A549 (cell line): Measurements from ENCODE around the gene ZNF644. TPM values are rescaled to one million over a fixed set of nuclear protein-coding genes. Genes with fewer than 3 reads are reported as not detected.
"Not testable (repeated sequence)": the region's sequence is repeated elsewhere in the genome, so short reads cannot be mapped to it uniquely, and the experiment has no call there.

ENCODE experiments used
- ATAC-seq, 2 experiments: fragments of 200-7000 bp in 1 of 2; fragments of >200 bp in 1 of 2; cut with Nextera tagmentation in 1 of 2; cut with Tn5 transposase in 1 of 2; 3 replicates each; pipeline versions ENCODE4 v1.8.0 to v1.9.1; 2018 to 2020; ENCODE audit warnings: mild to moderate bottlenecking in 1 of 2, moderate library complexity in 1 of 2
- CTCF ChIA-PET: fragments of 300-600 bp; sonication (Branson Sonifier 250); formaldehyde crosslinking; extraction: SDS; loops from one replicate; lab custom pipeline; 2021; ENCODE audit warnings: antibody characterized with exemption, inconsistent platforms; lab: Yijun Ruan, JAX
- POLR2A ChIA-PET: fragments of 350-600 bp; formaldehyde crosslinking; extraction: SDS; loops from one replicate; lab custom pipeline; 2021; ENCODE audit warnings: antibody characterized with exemption, inconsistent platforms; lab: Yijun Ruan, JAX
- DNase-seq, 2 experiments: peaks; one replicate each; pipeline versions ENCODE4 v3.0.0 to v3.0.0-alpha.2; 2011 to 2016; ENCODE audit warnings: low read depth in 1 of 2, low spot score in 1 of 2
- FAIRE-seq: peaks from 2 replicates; lab custom pipeline; 2011; peaks lifted over from hg19 to GRCh38; lab: Jason Lieb, UNC
- H3K27ac ChIP-seq, 2 experiments: fragments of >200 bp; sonication (Bioruptor Twin); formaldehyde crosslinking; 3 replicates each; pipeline ENCODE4 v1.5.1; 2016 to 2017
- H3K4me1 ChIP-seq: fragments of >200 bp; sonication (Bioruptor Twin); formaldehyde crosslinking; 3 replicates; pipeline ENCODE4 v1.6.1; 2016
- H3K4me2 ChIP-seq: fragments of >200 bp; sonication (Bioruptor Twin); formaldehyde crosslinking; 3 replicates; pipeline ENCODE4 v1.6.1; 2016
- H3K4me3 ChIP-seq: fragments of >200 bp; sonication (Bioruptor Twin); formaldehyde crosslinking; 3 replicates; pipeline ENCODE4 v1.5.1; 2016
- H3K9me3 ChIP-seq: fragments of >200 bp; sonication (Bioruptor Twin); formaldehyde crosslinking; 3 replicates; pipeline ENCODE4 v1.6.1; 2016
- CBX8 ChIP-seq: fragments of 200-600 bp; sonication (generic); IDR thresholded peaks from 2 replicates; pipeline ENCODE4 v1.6.1; 2016
- EHF ChIP-seq: fragments of 250-450 bp; sonication (Bioruptor Pico); IDR thresholded peaks from 2 replicates; pipeline ENCODE4 v1.5.0; 2020; ENCODE audit warnings: mild to moderate bottlenecking
- EP300 ChIP-seq, 2 experiments: fragments of >200 bp; sonication (Bioruptor Twin); formaldehyde crosslinking; IDR thresholded peaks; 2 replicates in 1 of 2; 3 replicates in 1 of 2; pipeline ENCODE4 v1.6.1; 2016 to 2017
- FOSL2 ChIP-seq, 2 experiments: fragments of 450-650 bp in 1 of 2; fragments of >200 bp in 1 of 2; sonication (Bioruptor Twin) in 1 of 2; formaldehyde crosslinking; IDR thresholded peaks; 2 replicates each; pipeline versions ENCODE4 v1.5.0 to v1.6.1; 2016 to 2020; ENCODE audit warnings: mild to moderate bottlenecking in 1 of 2, moderate library complexity in 1 of 2
- GATA3 ChIP-seq: IDR thresholded peaks from 2 replicates; pipeline ENCODE4 v1.6.1; 2012; ENCODE audit warnings: borderline replicate concordance
- HOXA7 ChIP-seq: fragments of 250-450 bp; sonication (Bioruptor Pico); IDR thresholded peaks from 2 replicates; pipeline ENCODE4 v1.5.0; 2020; ENCODE audit warnings: mild to moderate bottlenecking, moderate library complexity
- KDM5A ChIP-seq: fragments of 200-600 bp; sonication (generic); IDR thresholded peaks from 2 replicates; pipeline ENCODE4 v1.6.1; 2016; ENCODE audit warnings: antibody characterized with exemption, mild to moderate bottlenecking
- MAZ ChIP-seq: fragments of 150-350 bp; IDR thresholded peaks from 2 replicates; pipeline ENCODE4 v1.6.1; 2014; ENCODE audit warnings: antibody characterized with exemption, low read depth, low read length, borderline replicate concordance
- NPAS2 ChIP-seq: fragments of 250-450 bp; sonication (Bioruptor Pico); IDR thresholded peaks from 2 replicates; pipeline ENCODE4 v1.8.0; 2022; ENCODE audit warnings: mild to moderate bottlenecking, moderate library complexity, borderline replicate concordance
- POLR2A ChIP-seq: IDR thresholded peaks from 2 replicates; pipeline ENCODE4 v1.6.1; 2012; ENCODE audit warnings: mild to moderate bottlenecking, low read length
- RFX5 ChIP-seq: fragments of 450-650 bp; IDR thresholded peaks from 2 replicates; pipeline ENCODE4 v1.7.1; 2014; ENCODE audit warnings: antibody characterized with exemption, mild to moderate bottlenecking, moderate library complexity
- TFCP2L1 ChIP-seq: fragments of 250-450 bp; sonication (Bioruptor Pico); IDR thresholded peaks from 2 replicates; pipeline ENCODE4 v1.5.0; 2021; ENCODE audit warnings: mild to moderate bottlenecking
- TP53 ChIP-seq: fragments of 250-450 bp; sonication (Bioruptor Pico); IDR thresholded peaks from 2 replicates; pipeline ENCODE4 v1.5.0; 2021; ENCODE audit warnings: mild to moderate bottlenecking, moderate library complexity
- ZC3H11A ChIP-seq: fragments of 450-650 bp; IDR thresholded peaks from 2 replicates; pipeline ENCODE4 v1.6.1; 2014; ENCODE audit warnings: antibody characterized with exemption, mild to moderate bottlenecking
- ZSCAN20 ChIP-seq: fragments of 250-450 bp; sonication (Bioruptor Pico); IDR thresholded peaks from 2 replicates; pipeline ENCODE4 v1.8.0; 2022; ENCODE audit warnings: mild to moderate bottlenecking, moderate library complexity
- WGBS: methylation state at CpG from one replicate; pipeline ENCODE4 v1.1.6; 2017; ENCODE audit errors: missing lambda C conversion rate; 5-methylcytosine and 5-hydroxymethylcytosine counted together
- polyA plus RNA-seq, 4 experiments: library from polyadenylated mRNA; depleted of rRNA in 3 of 4; stranded (reverse); fragments of >200 nt; fragmentation: RNase III in 1 of 4; extraction: RNeasy Plus Mini Kit Qiagen cat#74134 plus additional on column Dnase treatment in 1 of 4; gene quantifications; 2 replicates in 3 of 4; 3 replicates in 1 of 4; pipeline ENCODE4 v1.2.3, GENCODE V29; 2011 to 2017
- TF ChIP-seq, protein P1 (sequence below): fragments of >200 bp; sonication (Bioruptor Twin); formaldehyde crosslinking; IDR thresholded peaks from 3 replicates; pipeline ENCODE4 v1.6.1; 2016
- TF ChIP-seq, protein P2 (sequence below): fragments of 250-450 bp; sonication (Bioruptor Pico); IDR thresholded peaks from 2 replicates; pipeline ENCODE4 v1.5.0; 2021; ENCODE audit warnings: mild to moderate bottlenecking, moderate library complexity, borderline replicate concordance
- TF ChIP-seq, protein P3 (sequence below): IDR thresholded peaks from 2 replicates; pipeline ENCODE4 v1.6.1; 2012

Gene ZNF644
- polyA plus RNA-seq, 2 of the 4 experiments (the other 2 are of a cell fraction), result 14.8 to 24.9 TPM

DNA sequence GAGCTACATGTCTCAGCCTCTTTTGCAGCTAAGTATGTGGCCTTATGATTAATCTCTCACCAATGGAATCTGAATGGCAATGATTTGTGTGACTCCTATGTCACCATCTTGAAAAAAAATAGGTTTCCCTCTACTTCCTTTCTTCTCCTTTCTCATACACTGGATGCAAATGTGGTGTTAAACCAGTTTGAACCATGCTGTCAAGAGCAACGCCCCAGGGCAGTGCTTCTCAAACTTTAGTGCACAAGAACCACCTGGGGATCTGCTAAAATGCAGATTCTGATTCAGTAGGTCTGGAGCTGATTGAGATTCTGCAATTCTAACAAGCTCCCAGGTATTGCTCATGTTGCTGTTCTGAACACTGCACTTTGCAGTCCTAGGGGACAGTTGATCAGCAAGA lies 44.7 kb upstream of the ZNF644 start:
- TF ChIP-seq, protein P1, sequence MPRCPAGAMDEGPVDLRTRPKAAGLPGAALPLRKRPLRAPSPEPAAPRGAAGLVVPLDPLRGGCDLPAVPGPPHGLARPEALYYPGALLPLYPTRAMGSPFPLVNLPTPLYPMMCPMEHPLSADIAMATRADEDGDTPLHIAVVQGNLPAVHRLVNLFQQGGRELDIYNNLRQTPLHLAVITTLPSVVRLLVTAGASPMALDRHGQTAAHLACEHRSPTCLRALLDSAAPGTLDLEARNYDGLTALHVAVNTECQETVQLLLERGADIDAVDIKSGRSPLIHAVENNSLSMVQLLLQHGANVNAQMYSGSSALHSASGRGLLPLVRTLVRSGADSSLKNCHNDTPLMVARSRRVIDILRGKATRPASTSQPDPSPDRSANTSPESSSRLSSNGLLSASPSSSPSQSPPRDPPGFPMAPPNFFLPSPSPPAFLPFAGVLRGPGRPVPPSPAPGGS, result no peak
- Histone ChIP-seq H3K9me3 (no peaks in the 10 kb centered on the region), H3K27ac (no peak overlapping the region), H3K4me3 (no peak overlapping the region), H3K4me2 (no peak overlapping the region), H3K4me1 (no peaks in the 10 kb centered on the region)
- FAIRE-seq, result no peak
- ChIA-PET POLR2A (no interaction called here), CTCF (no interaction called here)
- no peak for ATAC-seq
- DNase-seq, result no peak
- 0% methylated on average over 1 of the region's 1 CpG for WGBS

DNA sequence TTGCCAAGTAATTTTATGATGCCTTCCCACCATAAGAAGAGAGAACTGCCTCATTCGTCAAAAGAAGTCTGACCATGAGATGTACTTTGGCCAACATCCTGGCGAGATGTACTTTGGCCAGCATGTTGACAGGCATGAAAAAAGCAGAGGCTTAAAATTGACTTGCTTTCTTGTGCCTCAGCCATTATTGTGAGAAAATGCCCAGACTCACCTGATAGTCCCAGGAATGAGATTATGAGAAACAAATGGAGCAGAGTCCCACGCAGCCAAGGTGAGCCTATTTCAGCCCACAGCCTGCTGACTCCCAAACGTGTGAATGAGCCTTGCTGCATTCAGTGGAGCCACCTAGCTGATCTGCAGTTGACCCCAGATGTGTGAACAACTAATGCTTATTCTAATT lies 43.5 kb upstream of the ZNF644 start:
- Histone ChIP-seq H3K4me2 (no peak overlapping the region), H3K27ac (no peak overlapping the region), H3K4me1 (no peaks in the 10 kb centered on the region), H3K9me3 (no peaks in the 10 kb centered on the region), H3K4me3 (no peak overlapping the region)
- TF ChIP-seq TP53 (CRISPR knock-in tag) (no peak), EHF (CRISPR knock-in tag) (no peak), NPAS2 (CRISPR knock-in tag) (no peak), RFX5 (no peak), HOXA7 (no peak), MAZ (no peak)
- ATAC-seq (no peak), FAIRE-seq (no peak), DNase-seq (no peak)
- 41% methylated on average over 3 of the region's 4 CpGs for WGBS
- ChIA-PET CTCF (no interaction called here), POLR2A (no interaction called here)

- H3K27ac ChIP-seq, POLR2A ChIA-PET, H3K4me3 ChIP-seq, H3K4me2 ChIP-seq, ATAC-seq, H3K4me1 ChIP-seq, FAIRE-seq, H3K9me3 ChIP-seq, DNase-seq: not testable (repeated sequence)
- CTCF ChIA-PET, result interaction anchor here (1.0 kb wide), 1 partner anchor 30 kb away, joined by 3 read pairs; no protein-coding TSS in a partner anchor
- 39% methylated on average over 5 of the region's 5 CpGs for WGBS
Measured at GRCh38 chr1:91063403-91063802, 41.6 kb upstream of the ZNF644 start.

GRCh38 chr1:91059157-91059556 lies 37.3 kb upstream of the ZNF644 start:
- 28% methylated on average over 2 of the region's 2 CpGs for WGBS
- Histone ChIP-seq H3K9me3 (no peaks in the 10 kb centered on the region), H3K4me2 (no peak overlapping the region), H3K4me3 (no peak overlapping the region), H3K4me1 (no peaks in the 10 kb centered on the region), H3K27ac (no peak overlapping the region)
- CTCF ChIA-PET, result no interaction called here
- DNase-seq, result no peak
- no peak for ATAC-seq
- POLR2A ChIA-PET, result no interaction called here
- TF ChIP-seq POLR2A (no peak), KDM5A (no peak), ZC3H11A (no peak), MAZ (no peak), GATA3 (no peak), FOSL2 (IDR thresholded peaks at IDR 0.05) (no peak), FOSL2 (CRISPR knock-in tag; IDR thresholded peaks at IDR 0.05) (no peak), EP300 (IDR thresholded peaks at IDR 0.05) (no peak), TFCP2L1 (CRISPR knock-in tag) (no peak), ZSCAN20 (CRISPR knock-in tag) (no peak), CBX8 (no peak)
- TF ChIP-seq, protein P2, sequence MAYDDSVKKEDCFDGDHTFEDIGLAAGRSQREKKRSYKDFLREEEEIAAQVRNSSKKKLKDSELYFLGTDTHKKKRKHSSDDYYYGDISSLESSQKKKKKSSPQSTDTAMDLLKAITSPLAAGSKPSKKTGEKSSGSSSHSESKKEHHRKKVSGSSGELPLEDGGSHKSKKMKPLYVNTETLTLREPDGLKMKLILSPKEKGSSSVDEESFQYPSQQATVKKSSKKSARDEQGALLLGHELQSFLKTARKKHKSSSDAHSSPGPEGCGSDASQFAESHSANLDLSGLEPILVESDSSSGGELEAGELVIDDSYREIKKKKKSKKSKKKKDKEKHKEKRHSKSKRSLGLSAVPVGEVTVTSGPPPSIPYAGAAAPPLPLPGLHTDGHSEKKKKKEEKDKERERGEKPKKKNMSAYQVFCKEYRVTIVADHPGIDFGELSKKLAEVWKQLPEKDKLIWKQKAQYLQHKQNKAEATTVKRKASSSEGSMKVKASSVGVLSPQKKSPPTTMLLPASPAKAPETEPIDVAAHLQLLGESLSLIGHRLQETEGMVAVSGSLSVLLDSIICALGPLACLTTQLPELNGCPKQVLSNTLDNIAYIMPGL, result no peak
- TF ChIP-seq, protein P3, sequence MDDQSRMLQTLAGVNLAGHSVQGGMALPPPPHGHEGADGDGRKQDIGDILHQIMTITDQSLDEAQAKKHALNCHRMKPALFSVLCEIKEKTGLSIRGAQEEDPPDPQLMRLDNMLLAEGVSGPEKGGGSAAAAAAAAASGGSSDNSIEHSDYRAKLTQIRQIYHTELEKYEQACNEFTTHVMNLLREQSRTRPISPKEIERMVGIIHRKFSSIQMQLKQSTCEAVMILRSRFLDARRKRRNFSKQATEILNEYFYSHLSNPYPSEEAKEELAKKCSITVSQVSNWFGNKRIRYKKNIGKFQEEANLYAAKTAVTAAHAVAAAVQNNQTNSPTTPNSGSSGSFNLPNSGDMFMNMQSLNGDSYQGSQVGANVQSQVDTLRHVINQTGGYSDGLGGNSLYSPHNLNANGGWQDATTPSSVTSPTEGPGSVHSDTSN, result no peak
- no peak for FAIRE-seq
